ENCODE measurements around the gene CDH4. TPM values are rescaled to one million over a fixed set of nuclear protein-coding genes. Genes with fewer than 3 reads are reported as not detected.

CDH4 gene
- total RNA-seq, 2 donors from 2014 or later = not detected

DNA sequence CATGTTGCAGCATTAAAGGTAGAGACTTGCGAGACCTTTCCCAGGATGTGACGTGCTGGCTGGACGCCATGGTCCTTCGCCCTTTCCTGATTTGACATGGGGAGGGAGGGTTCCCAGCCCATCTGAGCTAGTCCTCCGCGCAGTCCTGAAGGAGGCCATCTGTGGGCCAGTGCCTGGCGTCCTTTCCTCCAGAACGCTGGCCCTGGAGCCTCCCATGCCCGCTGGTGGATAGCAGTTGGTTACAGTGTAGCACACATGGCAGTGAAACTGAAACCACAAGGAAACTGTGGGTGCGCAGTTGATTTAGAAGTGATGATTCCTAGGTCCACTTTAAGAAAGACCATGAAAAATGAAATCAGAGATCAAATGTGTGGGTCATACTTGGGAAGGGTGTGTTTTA is 193.7 kb downstream of the CDH4 start:
- ATAC-seq (ENCODE audit: insufficient number of reproducible peaks, low FRiP score, low read depth) (no peak), DNase-seq (ENCODE audit: low spot score) (no peak)
- Histone ChIP-seq H3K4me1 (ENCODE audit: control insufficient read depth in 1 of 2, low read depth in 2 of 2) (no peaks in the 10 kb centered on the region), H3K4me3 (no peak overlapping the region), H3K27ac (no peak overlapping the region), H3K36me3 (no peaks in the 10 kb centered on the region), H3K9me3 (no peaks in the 10 kb centered on the region), H3K27me3 (replicated peaks; ENCODE audit: insufficient read depth) (no peaks in the 10 kb centered on the region)
- no peak for TF ChIP-seq CTCF (IDR thresholded peaks at IDR 0.05)

GRCh38 chr20:61447952-61448351 is 195.9 kb downstream of the CDH4 start:
- DNase-seq (ENCODE audit: low spot score) = no peak
- no peaks in the 10 kb centered on the region for H3K4me1 ChIP-seq (ENCODE audit: control insufficient read depth in 1 of 2, low read depth in 2 of 2)
- TF ChIP-seq CTCF (IDR thresholded peaks at IDR 0.05) = no peak
- no peaks in the 10 kb centered on the region for H3K9me3 ChIP-seq
- H3K4me3 ChIP-seq = no peak overlapping the region
- H3K36me3 ChIP-seq = no peaks in the 10 kb centered on the region
- no peak for ATAC-seq (ENCODE audit: insufficient number of reproducible peaks, low FRiP score, low read depth)
- H3K27ac ChIP-seq = no peak overlapping the region
- no peaks in the 10 kb centered on the region for H3K27me3 ChIP-seq (replicated peaks; ENCODE audit: insufficient read depth)

DNA sequence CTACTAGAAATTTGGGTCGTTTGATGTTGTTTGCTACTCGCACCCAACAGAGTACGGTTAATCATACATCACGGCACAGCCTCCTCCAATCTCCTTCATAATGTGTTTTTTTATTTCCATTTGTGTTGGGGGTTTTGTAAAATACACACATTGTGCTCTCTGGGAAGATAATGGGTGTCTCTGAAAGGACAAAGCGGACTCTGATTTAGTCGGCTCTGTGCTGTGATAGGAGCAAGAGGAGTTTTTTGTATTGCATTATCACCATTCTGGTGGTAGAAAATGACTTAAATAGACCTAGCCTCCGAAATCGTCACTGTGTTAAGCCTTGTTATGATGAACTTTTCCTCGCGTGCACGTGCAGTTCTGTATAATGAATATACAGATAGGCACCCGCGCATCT is 196.3 kb downstream of the CDH4 start:
- Histone ChIP-seq H3K4me1 (ENCODE audit: control insufficient read depth in 1 of 2, low read depth in 2 of 2) (no peaks in the 10 kb centered on the region), H3K9me3 (no peaks in the 10 kb centered on the region), H3K27me3 (replicated peaks; ENCODE audit: insufficient read depth) (no peaks in the 10 kb centered on the region), H3K4me3 (no peak overlapping the region), H3K36me3 (no peaks in the 10 kb centered on the region), H3K27ac (no peak overlapping the region)
- DNase-seq (ENCODE audit: low spot score) = no peak
- no peak for ATAC-seq (ENCODE audit: insufficient number of reproducible peaks, low FRiP score, low read depth)
- no peak for TF ChIP-seq CTCF (IDR thresholded peaks at IDR 0.05)

DNA sequence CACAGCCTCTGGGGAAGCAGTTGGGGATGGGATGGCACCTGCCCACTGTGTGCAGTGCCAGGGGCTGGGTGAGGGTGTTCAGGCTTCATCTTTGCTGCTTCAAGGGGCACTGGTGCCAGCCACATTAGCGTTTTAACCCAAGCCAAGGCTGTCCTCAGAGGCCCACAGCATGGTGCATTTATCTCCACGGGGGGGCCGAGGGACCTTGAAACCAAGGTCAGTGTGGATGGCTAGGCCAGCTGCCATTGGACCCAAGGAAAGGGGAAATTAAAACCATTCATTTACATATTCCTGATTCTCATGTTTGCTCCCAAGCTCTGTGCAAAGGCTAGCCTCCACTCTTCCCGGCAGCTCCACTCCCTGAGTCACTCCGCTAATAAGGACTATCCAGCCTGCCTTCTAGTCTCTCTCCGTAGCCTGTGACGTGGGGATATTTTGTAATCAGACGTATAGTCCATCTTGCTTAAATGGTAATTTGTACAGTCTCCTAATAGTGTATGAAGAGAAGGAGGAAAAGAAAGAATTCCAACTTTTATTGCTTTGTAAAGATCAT is 197.1 kb downstream of the CDH4 start:
- no peak for TF ChIP-seq CTCF (IDR thresholded peaks at IDR 0.05)
- no peak for ATAC-seq (ENCODE audit: insufficient number of reproducible peaks, low FRiP score, low read depth)
- H3K27me3 ChIP-seq (replicated peaks; ENCODE audit: insufficient read depth) = no peaks in the 10 kb centered on the region

GRCh38 chr20:61449916-61450315 is 197.9 kb downstream of the CDH4 start:
- ATAC-seq (ENCODE audit: insufficient number of reproducible peaks, low FRiP score, low read depth) = no peak
- no peaks in the 10 kb centered on the region for H3K9me3 ChIP-seq
- no peak for TF ChIP-seq CTCF (IDR thresholded peaks at IDR 0.05)
- H3K4me3 ChIP-seq = no peak overlapping the region
- DNase-seq (ENCODE audit: low spot score) = no peak
- H3K27me3 ChIP-seq (replicated peaks; ENCODE audit: insufficient read depth) = no peaks in the 10 kb centered on the region
- H3K27ac ChIP-seq = no peak overlapping the region
- H3K36me3 ChIP-seq = no peaks in the 10 kb centered on the region
- no peaks in the 10 kb centered on the region for H3K4me1 ChIP-seq (ENCODE audit: control insufficient read depth in 1 of 2, low read depth in 2 of 2)

More for the DNA sequence above, 197.1 kb downstream of the CDH4 start:
- no peak for DNase-seq (ENCODE audit: low spot score)
- Histone ChIP-seq H3K9me3 (no peaks in the 10 kb centered on the region), H3K4me1 (ENCODE audit: control insufficient read depth in 1 of 2, low read depth in 2 of 2) (no peaks in the 10 kb centered on the region), H3K27ac (no peak overlapping the region), H3K36me3 (no peaks in the 10 kb centered on the region), H3K4me3 (no peak overlapping the region)
